Left ventricle myocardium inferior (tissue), 1 donor: ENCODE results near the gene S100A13. TPM values are rescaled to one million over a fixed set of nuclear protein-coding genes. Genes with fewer than 3 reads are reported as not detected.
A peak's percentile ranks its signal among the peaks of the same experiment; 100 is the strongest.
"Not testable (repeated sequence)": the region's sequence is repeated elsewhere in the genome, so short reads cannot be mapped to it uniquely, and the experiment has no call there.

ENCODE experiments used
- DNase-seq: peaks from one replicate; pipeline ENCODE4 v3.0.0-alpha.2; 2020
- H3K27ac ChIP-seq: fragments of 200-600 bp; replicated peaks from 2 replicates; pipeline ENCODE4 v1.8.0; 2021
- H3K27me3 ChIP-seq: fragments of 200-600 bp; 2 replicates; pipeline ENCODE4 v1.8.0; 2021; ENCODE audit warnings: low read depth
- H3K36me3 ChIP-seq: fragments of 200-600 bp; 2 replicates; pipeline ENCODE4 v1.8.0; 2021
- H3K4me1 ChIP-seq: fragments of 200-600 bp; 2 replicates; pipeline ENCODE4 v1.8.0; 2021
- H3K4me3 ChIP-seq: fragments of 200-600 bp; 2 replicates; pipeline ENCODE4 v1.8.0; 2021; ENCODE audit warnings: mild to moderate bottlenecking, moderate library complexity
- H3K9me3 ChIP-seq: fragments of 200-600 bp; replicated peaks from 2 replicates; pipeline ENCODE4 v1.8.0; 2021
- intact Hi-C: fragments of 100-400 bp; cut with micrococcal nuclease; formaldehyde crosslinking; loops from one replicate; pipeline ENCODE4 v1.11.0; 2022
- total RNA-seq: library from RNA; stranded (reverse); fragmentation: NEBNext Ultra II Directional; extraction: Animal tissue kit (Norgen Biotek cat#: 25700); gene quantifications from one replicate; pipeline ENCODE4 v1.2.1, GENCODE V29; 2021
- TF ChIP-seq, protein P1 (sequence below): fragments of 200-600 bp; IDR thresholded peaks from 2 replicates; pipeline ENCODE4 v1.8.0; 2021; ENCODE audit warnings: antibody characterized with exemption, mild to moderate bottlenecking, borderline replicate concordance
- donor health status: DM: no; HTN: yes; CAD: no; lungs with severe emphysema.

Gene S100A13
- total RNA-seq, 1 donor from 2014 or later: 131 TPM

DNA sequence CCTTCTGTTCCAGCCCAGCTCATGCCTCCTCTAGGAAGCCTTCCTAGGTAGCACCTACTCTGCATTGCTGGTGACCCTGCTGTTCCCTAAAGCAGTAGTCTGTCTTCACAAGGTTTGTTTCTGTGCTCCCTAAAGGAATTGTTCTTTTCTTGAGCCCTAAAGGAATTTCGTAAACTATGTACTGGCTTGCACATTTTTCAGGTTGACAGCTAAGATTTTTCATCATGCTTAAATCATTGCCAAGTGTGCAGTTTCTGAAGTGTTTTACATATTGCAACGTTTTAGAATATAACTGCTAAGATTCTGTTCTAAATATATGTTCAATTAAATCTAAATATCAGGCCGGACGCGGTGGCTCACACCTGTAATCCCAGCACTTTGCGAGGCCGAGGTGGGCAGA is 27.5 kb downstream of the S100A13 start:
- H3K27me3 ChIP-seq: no peaks in the 10 kb centered on the region
- TF ChIP-seq, protein P1, sequence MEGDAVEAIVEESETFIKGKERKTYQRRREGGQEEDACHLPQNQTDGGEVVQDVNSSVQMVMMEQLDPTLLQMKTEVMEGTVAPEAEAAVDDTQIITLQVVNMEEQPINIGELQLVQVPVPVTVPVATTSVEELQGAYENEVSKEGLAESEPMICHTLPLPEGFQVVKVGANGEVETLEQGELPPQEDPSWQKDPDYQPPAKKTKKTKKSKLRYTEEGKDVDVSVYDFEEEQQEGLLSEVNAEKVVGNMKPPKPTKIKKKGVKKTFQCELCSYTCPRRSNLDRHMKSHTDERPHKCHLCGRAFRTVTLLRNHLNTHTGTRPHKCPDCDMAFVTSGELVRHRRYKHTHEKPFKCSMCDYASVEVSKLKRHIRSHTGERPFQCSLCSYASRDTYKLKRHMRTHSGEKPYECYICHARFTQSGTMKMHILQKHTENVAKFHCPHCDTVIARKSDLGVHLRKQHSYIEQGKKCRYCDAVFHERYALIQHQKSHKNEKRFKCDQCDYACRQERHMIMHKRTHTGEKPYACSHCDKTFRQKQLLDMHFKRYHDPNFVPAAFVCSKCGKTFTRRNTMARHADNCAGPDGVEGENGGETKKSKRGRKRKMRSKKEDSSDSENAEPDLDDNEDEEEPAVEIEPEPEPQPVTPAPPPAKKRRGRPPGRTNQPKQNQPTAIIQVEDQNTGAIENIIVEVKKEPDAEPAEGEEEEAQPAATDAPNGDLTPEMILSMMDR: no peak
- intact Hi-C loops: no loop called here
- no peaks in the 10 kb centered on the region for H3K9me3 ChIP-seq
- H3K27ac ChIP-seq: no peak overlapping the region
- no peaks in the 10 kb centered on the region for H3K36me3 ChIP-seq
- DNase-seq: no peak
- H3K4me3 ChIP-seq: no peak overlapping the region
- H3K4me1 ChIP-seq: peaks cover 8% of the 10 kb centered on the region

DNA sequence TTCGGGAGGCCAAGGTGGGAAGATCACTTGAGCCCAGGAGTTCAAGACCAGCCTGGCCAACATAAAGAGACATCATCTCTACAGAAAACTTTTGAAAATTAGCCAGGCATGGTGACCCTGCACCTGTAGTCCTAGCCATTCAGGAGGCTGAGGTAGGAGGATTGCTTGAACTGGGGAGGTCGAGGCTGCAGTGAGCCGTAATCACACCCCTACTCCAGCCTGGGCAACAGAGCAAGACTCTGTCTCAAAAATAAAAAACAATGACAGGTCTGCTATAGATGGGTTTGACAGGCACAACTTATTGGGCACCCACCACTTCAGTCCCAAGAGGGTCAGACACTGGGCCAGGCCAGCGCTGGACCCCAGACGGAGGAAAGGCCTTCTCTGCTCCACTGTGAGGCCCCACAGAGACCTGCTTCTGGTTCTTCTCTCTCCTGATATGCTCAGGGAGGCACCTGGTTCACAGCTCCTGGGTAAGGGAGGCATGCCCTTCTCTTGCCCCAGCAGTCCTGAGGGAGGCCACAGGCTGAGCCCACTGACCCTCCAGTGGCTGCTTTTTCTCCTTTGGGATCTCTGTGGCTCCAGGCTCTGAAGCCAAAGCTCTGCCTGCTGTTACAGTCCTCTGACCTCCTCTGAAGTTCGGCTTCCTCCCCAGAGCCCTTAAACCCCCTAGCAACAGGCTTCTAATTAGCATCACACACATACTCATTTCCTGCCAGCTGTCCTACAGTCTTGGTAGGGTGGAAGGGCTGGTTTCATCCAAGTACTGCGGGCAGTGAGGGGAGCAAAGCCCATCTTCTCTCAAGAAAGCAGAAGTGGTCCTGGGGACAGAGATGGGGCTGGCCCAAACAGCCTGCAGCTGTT is 28.8 kb downstream of the S100A13 start:
- Histone ChIP-seq H3K4me3 (no peak overlapping the region), H3K27me3 (no peaks in the 10 kb centered on the region), H3K9me3 (no peaks in the 10 kb centered on the region), H3K4me1 (peaks cover 8% of the 10 kb centered on the region), H3K36me3 (no peaks in the 10 kb centered on the region), H3K27ac (peak overlapping the region; percentile 50)
- DNase-seq: no peak
- TF ChIP-seq, protein P1: no peak
- intact Hi-C loops: no loop called here

DNA sequence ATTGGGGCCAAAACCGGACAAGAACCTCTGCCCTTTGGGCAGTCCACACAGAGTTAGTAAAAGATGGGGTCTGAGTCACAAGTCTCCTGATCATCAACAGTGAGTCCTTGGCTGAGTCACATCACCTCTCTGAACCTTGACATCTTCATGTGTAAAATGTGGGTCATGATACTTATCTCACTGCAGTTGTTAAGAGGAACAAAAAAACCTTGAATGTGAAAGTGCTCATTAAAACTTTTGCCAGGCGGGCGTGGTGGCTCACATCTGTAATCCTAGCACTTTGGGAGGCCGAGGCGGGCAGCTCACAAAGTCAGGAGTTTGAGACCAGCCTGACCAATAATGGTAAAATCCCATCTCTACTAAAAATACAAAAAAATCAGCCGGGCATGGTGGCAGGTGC is 30.1 kb downstream of the S100A13 start:
- H3K9me3 ChIP-seq: no peaks in the 10 kb centered on the region
- TF ChIP-seq, protein P1: no peak
- H3K27me3 ChIP-seq: no peaks in the 10 kb centered on the region
- no peaks in the 10 kb centered on the region for H3K36me3 ChIP-seq
- intact Hi-C loops: no loop called here
- peaks cover 8% of the 10 kb centered on the region for H3K4me1 ChIP-seq
- no peak overlapping the region for H3K4me3 ChIP-seq
- no peak overlapping the region for H3K27ac ChIP-seq
- no peak for DNase-seq

DNA sequence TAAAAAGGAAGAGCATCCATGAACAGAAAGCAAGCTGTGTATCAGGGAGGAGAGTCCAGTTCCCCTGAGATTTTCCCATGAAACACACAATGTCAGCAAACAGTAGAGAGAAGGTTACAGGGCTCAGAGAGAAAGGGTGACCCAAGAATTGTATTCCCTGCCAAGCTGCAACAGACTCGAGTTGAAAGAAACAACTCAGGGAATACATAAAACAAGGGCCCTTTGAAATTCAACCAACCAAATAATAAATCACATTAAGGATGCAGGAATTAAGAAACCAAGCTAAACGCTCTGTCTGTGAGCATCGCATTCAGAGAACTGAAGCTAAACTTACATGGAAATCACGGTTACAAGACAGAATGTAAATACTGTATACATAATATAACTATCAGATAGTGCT is 34.6 kb downstream of the S100A13 start:
- Histone ChIP-seq H3K4me1 (peaks cover 2% of the 10 kb centered on the region), H3K9me3 (no peaks in the 10 kb centered on the region), H3K36me3 (no peaks in the 10 kb centered on the region), H3K27me3 (no peaks in the 10 kb centered on the region), H3K4me3 (no peak overlapping the region), H3K27ac (no peak overlapping the region)
- DNase-seq: no peak
- intact Hi-C loops: no loop called here
- TF ChIP-seq, protein P1: no peak

DNA sequence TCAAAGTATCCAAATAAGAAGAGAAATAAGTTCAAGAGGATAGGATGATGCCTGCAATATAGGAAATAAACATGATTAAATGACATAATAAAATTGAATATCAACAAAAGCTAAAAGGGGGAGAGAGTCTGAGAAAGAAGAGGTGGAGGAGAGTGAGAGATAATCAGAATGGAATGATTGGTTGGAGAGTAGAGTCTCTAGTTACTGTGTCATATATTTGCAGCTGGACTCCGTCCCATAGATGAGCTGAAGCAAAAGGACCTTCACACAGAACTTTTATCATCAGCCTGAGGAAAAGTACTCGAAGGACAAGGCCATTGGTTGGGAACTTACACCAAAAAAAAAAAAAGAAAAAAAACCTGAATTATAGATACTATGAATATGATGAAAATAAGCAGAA is 38.8 kb downstream of the S100A13 start:
- Histone ChIP-seq H3K27me3 (no peaks in the 10 kb centered on the region), H3K4me1 (peaks cover 9% of the 10 kb centered on the region), H3K9me3 (no peaks in the 10 kb centered on the region), H3K36me3 (no peaks in the 10 kb centered on the region), H3K27ac (no peak overlapping the region), H3K4me3 (no peak overlapping the region)
- no peak for DNase-seq
- TF ChIP-seq, protein P1: no peak
- intact Hi-C loops: no loop called here

DNA sequence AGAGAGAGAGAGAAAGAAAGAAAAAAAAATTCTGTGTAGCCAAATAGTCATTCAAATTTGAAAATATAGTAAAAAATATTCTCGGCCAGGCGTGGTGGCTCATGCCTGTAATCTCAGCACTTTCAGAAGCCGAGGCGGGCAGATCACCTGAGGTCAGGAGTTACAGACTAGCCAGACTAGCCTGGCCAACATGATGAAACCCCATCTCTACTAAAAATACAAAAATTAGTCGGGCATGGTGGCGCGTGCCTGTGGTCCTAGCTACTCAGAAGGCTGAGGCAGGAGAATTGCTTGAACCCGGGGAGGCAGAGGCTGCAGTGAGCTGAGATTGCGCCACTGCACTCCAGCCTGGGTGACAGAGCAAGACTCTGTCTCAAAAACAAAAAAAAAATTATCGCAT is 39.3 kb downstream of the S100A13 start:
- H3K27ac ChIP-seq, H3K4me3 ChIP-seq, H3K4me1 ChIP-seq, H3K36me3 ChIP-seq, DNase-seq, H3K9me3 ChIP-seq, intact Hi-C loops, H3K27me3 ChIP-seq: not testable (repeated sequence)
